ENCODE measurements around the gene SPATA31A1. TPM values are rescaled to one million over a fixed set of nuclear protein-coding genes. Genes with fewer than 3 reads are reported as not detected.
"Not testable (repeated sequence)": the region's sequence is repeated elsewhere in the genome, so short reads cannot be mapped to it uniquely, and the experiment has no call there.

SPATA31A1 gene
- total RNA-seq = not detected in 2 replicates

GRCh38 chr9:39355369-39355768 lies at the start of gene SPATA31A1:
SPATA31A1 (plus strand) TSS chr9:39355669; CDS start chr9:39355731, 62 bp downstream.
- H3K4me1 Mint-ChIP-seq (ENCODE audit: low read depth); H3K36me3 Mint-ChIP-seq (ENCODE audit: low read depth); H3K27ac Mint-ChIP-seq; H3K27me3 Mint-ChIP-seq (ENCODE audit: low read depth); DNase-seq (ENCODE audit: low spot score); H3K4me3 Mint-ChIP-seq (ENCODE audit: low read depth); intact Hi-C loops (cut with micrococcal nuclease); H3K9me3 Mint-ChIP-seq: not testable (repeated sequence)

DNA sequence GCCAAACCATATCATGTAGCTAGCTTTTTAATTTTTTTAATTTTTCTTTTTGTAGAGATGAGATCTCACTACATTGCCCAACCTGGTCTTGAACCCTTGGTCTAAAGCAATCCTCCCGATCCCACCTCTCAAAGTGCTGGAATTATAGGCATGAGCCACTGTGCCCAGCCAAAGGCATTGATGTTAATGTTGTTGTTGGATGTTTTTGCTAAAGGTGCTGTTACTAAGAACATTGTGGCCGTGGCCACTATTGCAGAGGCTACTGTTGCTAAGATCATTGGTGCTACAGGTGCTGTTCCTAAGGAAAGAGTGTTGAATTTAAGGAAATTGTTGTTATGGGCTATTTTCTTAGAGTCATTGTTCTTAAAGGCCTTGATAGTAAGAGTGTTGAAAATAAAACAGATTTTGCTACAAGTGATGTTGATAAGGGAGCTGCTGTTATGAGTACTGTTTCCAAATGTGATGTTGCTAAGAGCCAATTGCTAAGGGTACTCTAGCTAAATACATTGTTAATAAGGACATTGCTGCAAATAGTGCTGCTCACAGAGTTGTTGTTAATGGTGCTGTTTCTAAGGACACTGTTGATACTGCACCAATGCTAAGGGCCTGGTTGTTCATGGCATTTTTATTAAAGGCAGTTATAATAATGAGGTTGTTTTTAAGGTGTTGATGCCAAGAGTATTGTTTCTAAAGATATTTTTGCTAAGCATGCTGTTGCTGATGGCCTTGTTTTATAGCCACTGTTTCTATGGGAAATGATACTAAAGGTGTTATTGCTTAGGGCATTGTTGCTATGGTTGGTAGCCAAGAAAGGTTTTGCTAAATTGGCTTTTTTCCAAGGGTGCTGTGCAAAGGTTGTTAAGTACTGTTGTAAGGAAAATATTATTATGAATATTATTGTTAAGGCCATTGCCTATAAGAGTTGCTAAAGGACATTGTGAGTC lies 52.1 kb downstream of the SPATA31A1 start:
- H3K27me3 Mint-ChIP-seq (ENCODE audit: low read depth); H3K4me3 Mint-ChIP-seq (ENCODE audit: low read depth); H3K27ac Mint-ChIP-seq; H3K36me3 Mint-ChIP-seq (ENCODE audit: low read depth); DNase-seq (ENCODE audit: low spot score); H3K9me3 Mint-ChIP-seq; H3K4me1 Mint-ChIP-seq (ENCODE audit: low read depth); intact Hi-C loops (cut with micrococcal nuclease): not testable (repeated sequence)

- H3K27ac Mint-ChIP-seq; H3K4me3 Mint-ChIP-seq (ENCODE audit: low read depth); H3K36me3 Mint-ChIP-seq (ENCODE audit: low read depth); DNase-seq (ENCODE audit: low spot score); intact Hi-C loops (cut with micrococcal nuclease); H3K4me1 Mint-ChIP-seq (ENCODE audit: low read depth); H3K27me3 Mint-ChIP-seq (ENCODE audit: low read depth); H3K9me3 Mint-ChIP-seq: not testable (repeated sequence)
These were observed 55.9 kb downstream of the SPATA31A1 start for GRCh38 chr9:39411254-39411940.

Other genes starting within 250 kb of the SPATA31A1 start
- gene CNTNAP3, start 67.5 kb upstream of the SPATA31A1 start, total RNA-seq = not detected in 2 replicates

Measured in activated T-helper 2 cell treated with anti-CD3 and anti-CD28 coated beads, Interferon-gamma antibody, Interleukin-2, Interleukin-4, amounts not matched to agents 10 μg/mL and 5 μg/mL and 100 μg/mL, durations not matched to agents 14 hours and 24 hours and 36 hours (primary cell).